ENCODE data around the gene DXO. TPM values are rescaled to one million over a fixed set of nuclear protein-coding genes. Genes with fewer than 3 reads are reported as not detected.

Gene DXO
- total and polyA plus RNA-seq, 4 donors, result 11.9 to 23.9 (median 16.9) TPM

GRCh38 chr6:31947864-31948263, 24.1 kb downstream of the DXO start:
- 86 to 91% methylated on average over 4 of the region's 4 CpGs for WGBS, 2 donors
- Histone ChIP-seq H3K36me3 (ENCODE audit: control insufficient read depth in 4 of 4, insufficient read depth in 4 of 4, low read length in 4 of 4) (peaks cover 0 to 16% (median 7%) of the 10 kb centered on the region in 4 donors), H3K4me1 (ENCODE audit: control insufficient read depth in 5 of 5, insufficient read depth in 5 of 5, low read length in 5 of 5) (peaks cover 0 to 14% (median 0%) of the 10 kb centered on the region in 5 donors), H3K9ac (ENCODE audit: insufficient read depth in 1 of 2, low read length in 2 of 2) (no peak overlapping the region), H3K27ac (ENCODE audit: low read depth in 1 of 2, low read length in 1 of 2) (no peak overlapping the region), H3K4me3 (no peak overlapping the region), H3K9me3 (ENCODE audit: control insufficient read depth in 4 of 4, insufficient read depth in 3 of 4, low read length in 3 of 4) (no peaks in the 10 kb centered on the region), H3K27me3 (ENCODE audit: control insufficient read depth in 3 of 3, insufficient read depth in 3 of 3, low read length in 2 of 3) (peaks cover 0 to 5% (median 0%) of the 10 kb centered on the region in 3 donors)
- TF ChIP-seq CTCF (IDR thresholded peaks at IDR 0.05; ENCODE audit: control extremely low read depth, extremely low read depth), result no peak
- ATAC-seq (ENCODE audit: insufficient read depth, low FRiP score), result no peak
- DNase-seq, result no peak

GRCh38 chr6:31947070-31947675, 24.8 kb downstream of the DXO start:
- 88 to 89% methylated on average over 24 of the region's 24 CpGs for WGBS, 2 donors
- peaks cover 0 to 5% (median 0%) of the 10 kb centered on the region in 3 donors for H3K27me3 ChIP-seq (ENCODE audit: control insufficient read depth in 3 of 3, insufficient read depth in 3 of 3, low read length in 2 of 3)
- TF ChIP-seq CTCF (IDR thresholded peaks at IDR 0.05; ENCODE audit: control extremely low read depth, extremely low read depth), result no peak
- no peak overlapping the region for H3K9ac ChIP-seq (ENCODE audit: insufficient read depth in 1 of 2, low read length in 2 of 2)
- H3K36me3 ChIP-seq (ENCODE audit: control insufficient read depth in 4 of 4, insufficient read depth in 4 of 4, low read length in 4 of 4), result peaks cover 0 to 16% (median 3%) of the 10 kb centered on the region in 4 donors
- H3K4me3 ChIP-seq, result no peak overlapping the region
- ATAC-seq (ENCODE audit: insufficient read depth, low FRiP score) (no peak), DNase-seq (no peak)
- no peak overlapping the region for H3K27ac ChIP-seq (ENCODE audit: low read depth in 1 of 2, low read length in 1 of 2)
- H3K9me3 ChIP-seq (ENCODE audit: control insufficient read depth in 4 of 4, insufficient read depth in 3 of 4, low read length in 3 of 4), result no peaks in the 10 kb centered on the region
- peaks cover 0 to 14% (median 0%) of the 10 kb centered on the region in 5 donors for H3K4me1 ChIP-seq (ENCODE audit: control insufficient read depth in 5 of 5, insufficient read depth in 5 of 5, low read length in 5 of 5)

- peaks cover 0 to 14% (median 0%) of the 10 kb centered on the region in 5 donors for H3K4me1 ChIP-seq (ENCODE audit: control insufficient read depth in 5 of 5, insufficient read depth in 5 of 5, low read length in 5 of 5)
- H3K36me3 ChIP-seq (ENCODE audit: control insufficient read depth in 4 of 4, insufficient read depth in 4 of 4, low read length in 4 of 4), result peaks cover 0 to 9% (median 0%) of the 10 kb centered on the region in 4 donors
- H3K27ac ChIP-seq (ENCODE audit: low read depth in 1 of 2, low read length in 1 of 2), result peak overlapping the region in 1 of 2 donors; percentile 89
- 76 to 80% methylated on average over 11 of the region's 11 CpGs for WGBS, 2 donors
- H3K9ac ChIP-seq (ENCODE audit: insufficient read depth in 1 of 2, low read length in 2 of 2), result no peak overlapping the region
- TF ChIP-seq CTCF (IDR thresholded peaks at IDR 0.05; ENCODE audit: control extremely low read depth, extremely low read depth), result no peak
- H3K9me3 ChIP-seq (ENCODE audit: control insufficient read depth in 4 of 4, insufficient read depth in 3 of 4, low read length in 3 of 4), result no peaks in the 10 kb centered on the region
- DNase-seq (peak in 1 of 3 donors; percentile 7), ATAC-seq (ENCODE audit: insufficient read depth, low FRiP score) (no peak)
- no peak overlapping the region for H3K4me3 ChIP-seq
- H3K27me3 ChIP-seq (ENCODE audit: control insufficient read depth in 3 of 3, insufficient read depth in 3 of 3, low read length in 2 of 3), result peaks cover 0 to 5% (median 0%) of the 10 kb centered on the region in 3 donors
These were observed 25.5 kb downstream of the DXO start for GRCh38 chr6:31946370-31946885.

All from lung (tissue), 12 donors.